ENCODE data around the gene SELENOM.

Gene SELENOM

GRCh38 chr22:31082606-31083376, 24.6 kb downstream of the SELENOM start:
- H3K23ac ChIP-seq (ENCODE audit: low read length in 2 of 2): peak overlapping the region in 1 of 2 experiments; percentile 75

GRCh38 chr22:31081963-31082605, 25.3 kb downstream of the SELENOM start:
- Histone ChIP-seq H3K4me2 (ENCODE audit: low read length, poor library complexity, severe bottlenecking) (peak overlapping the region; percentile 61), H4K91ac (ENCODE audit: low read length) (peak overlapping the region; percentile 41), H3K27me3 (ENCODE audit: control insufficient read depth in 1 of 2, insufficient read depth in 1 of 2, low read length in 2 of 2) (no peaks in the 10 kb centered on the region), H2BK5ac (ENCODE audit: low read depth, low read length, poor library complexity, severe bottlenecking) (no peak overlapping the region), H2BK15ac (ENCODE audit: low read depth, poor library complexity, severe bottlenecking) (no peak overlapping the region), H3K27ac (ENCODE audit: low read length, poor library complexity, severe bottlenecking) (peak overlapping the region; percentile 74), H2BK12ac (ENCODE audit: low read length in 2 of 2) (no peak overlapping the region), H2BK120ac (ENCODE audit: low read depth, low read length) (no peak overlapping the region), H3K18ac (ENCODE audit: low read depth in 1 of 2, low read length in 2 of 2) (peak overlapping the region in 1 of 2 experiments; percentile 58), H3K14ac (ENCODE audit: low read length in 2 of 2) (peak overlapping the region in 1 of 2 experiments; percentile 1), H3K9me3 (ENCODE audit: control insufficient read depth, low read length) (no peaks in the 10 kb centered on the region), H4K8ac (ENCODE audit: low read length) (peak overlapping the region; percentile 42), H3K23ac (ENCODE audit: low read length in 2 of 2) (peak overlapping the region in 1 of 2 experiments; percentile 2), H2AFZ (ENCODE audit: low read depth, low read length) (no peak overlapping the region), H3K4me3 (ENCODE audit: insufficient read depth in 1 of 2, low read depth in 1 of 2, low read length in 2 of 2) (peak overlapping the region; percentile 83 to 94), H3K79me1 (replicated peaks; ENCODE audit: low read length, poor library complexity, severe bottlenecking) (peaks cover 4% of the 10 kb centered on the region), H3K4ac (ENCODE audit: low read depth in 1 of 2, low read length in 2 of 2) (peak overlapping the region; percentile 8 to 43), H2AK5ac (ENCODE audit: low read length, severe bottlenecking) (peak overlapping the region; percentile 14), H3K9ac (ENCODE audit: low read length) (peak overlapping the region; percentile 95), H3K36me3 (ENCODE audit: control insufficient read depth in 1 of 2, insufficient read depth in 2 of 2, low read depth in 1 of 2, low read length in 2 of 2) (peaks cover 17 to 25% of the 10 kb centered on the region in 2 experiments), H3K4me1 (ENCODE audit: control insufficient read depth, insufficient read depth, low read depth, low read length) (peaks cover 48% of the 10 kb centered on the region)
- peak; percentile 46 for DNase-seq
- 75% methylated on average over 4 of the region's 6 CpGs for WGBS

More at GRCh38 chr22:31082606-31083376, 24.6 kb downstream of the SELENOM start:
- Histone ChIP-seq H3K27ac (ENCODE audit: low read length, poor library complexity, severe bottlenecking) (peak overlapping the region; percentile 74), H2AK5ac (ENCODE audit: low read length, severe bottlenecking) (peak overlapping the region; percentile 21), H3K18ac (ENCODE audit: low read depth in 1 of 2, low read length in 2 of 2) (peak overlapping the region in 1 of 2 experiments; percentile 40), H2BK15ac (ENCODE audit: low read depth, poor library complexity, severe bottlenecking) (no peak overlapping the region), H2BK120ac (ENCODE audit: low read depth, low read length) (no peak overlapping the region), H3K4ac (ENCODE audit: low read depth in 1 of 2, low read length in 2 of 2) (no peak overlapping the region), H2BK12ac (ENCODE audit: low read length in 2 of 2) (peak overlapping the region in 1 of 2 experiments; percentile 83), H3K14ac (ENCODE audit: low read length in 2 of 2) (no peak overlapping the region), H3K36me3 (ENCODE audit: control insufficient read depth in 1 of 2, insufficient read depth in 2 of 2, low read depth in 1 of 2, low read length in 2 of 2) (peaks cover 24 to 32% of the 10 kb centered on the region in 2 experiments), H3K9me3 (ENCODE audit: control insufficient read depth, low read length) (no peaks in the 10 kb centered on the region), H3K4me1 (ENCODE audit: control insufficient read depth, insufficient read depth, low read depth, low read length) (peaks cover 51% of the 10 kb centered on the region), H2AFZ (ENCODE audit: low read depth, low read length) (no peak overlapping the region), H4K91ac (ENCODE audit: low read length) (no peak overlapping the region), H3K9ac (ENCODE audit: low read length) (peak overlapping the region; percentile 95), H3K4me3 (ENCODE audit: insufficient read depth in 1 of 2, low read depth in 1 of 2, low read length in 2 of 2) (peak overlapping the region in 1 of 2 experiments; percentile 94), H4K8ac (ENCODE audit: low read length) (no peak overlapping the region), H2BK5ac (ENCODE audit: low read depth, low read length, poor library complexity, severe bottlenecking) (no peak overlapping the region), H3K4me2 (ENCODE audit: low read length, poor library complexity, severe bottlenecking) (peak overlapping the region; percentile 61), H3K27me3 (ENCODE audit: control insufficient read depth in 1 of 2, insufficient read depth in 1 of 2, low read length in 2 of 2) (no peaks in the 10 kb centered on the region), H3K79me1 (replicated peaks; ENCODE audit: low read length, poor library complexity, severe bottlenecking) (peaks cover 10% of the 10 kb centered on the region)
- DNase-seq: peak; percentile 73
- 82% methylated on average over 11 of the region's 11 CpGs for WGBS

GRCh38 chr22:31080848-31081649, 26.3 kb downstream of the SELENOM start, which contains the start of gene SMTN:
Gene SMTN, plus strand, starts transcription at chr22:31081318. Its CDS starts 1,941 bp downstream, at chr22:31083259.
- peak within 1 kb of the TSS; percentile 67 for H2AFZ ChIP-seq (ENCODE audit: low read depth, low read length)
- peak within 1 kb of the TSS in 1 of 2 experiments; percentile 93 for H3K14ac ChIP-seq (ENCODE audit: low read length in 2 of 2)
- peak within 1 kb of the TSS; percentile 43 to 76 for H3K4ac ChIP-seq (ENCODE audit: low read depth in 1 of 2, low read length in 2 of 2)
- H3K27me3 ChIP-seq (ENCODE audit: control insufficient read depth in 1 of 2, insufficient read depth in 1 of 2, low read length in 2 of 2): no peaks in the 10 kb centered on the region
- H3K4me3 ChIP-seq (ENCODE audit: insufficient read depth in 1 of 2, low read depth in 1 of 2, low read length in 2 of 2): peak within 1 kb of the TSS; percentile 83 to 94
- DNase-seq: peak; percentile 92
- H2BK15ac ChIP-seq (ENCODE audit: low read depth, poor library complexity, severe bottlenecking): peak within 1 kb of the TSS; percentile 89
- peak within 1 kb of the TSS in 1 of 2 experiments; percentile 7 for H2BK12ac ChIP-seq (ENCODE audit: low read length in 2 of 2)
- no peak within 1 kb of the TSS for H2BK120ac ChIP-seq (ENCODE audit: low read depth, low read length)
- peak within 1 kb of the TSS; percentile 74 for H3K27ac ChIP-seq (ENCODE audit: low read length, poor library complexity, severe bottlenecking)
- peaks cover 39% of the 10 kb centered on the region for H3K4me1 ChIP-seq (ENCODE audit: control insufficient read depth, insufficient read depth, low read depth, low read length)
- peak within 1 kb of the TSS; percentile 86 for H4K8ac ChIP-seq (ENCODE audit: low read length)
- no peak within 1 kb of the TSS for H3K23ac ChIP-seq (ENCODE audit: low read length in 2 of 2)
- H3K36me3 ChIP-seq (ENCODE audit: control insufficient read depth in 1 of 2, insufficient read depth in 2 of 2, low read depth in 1 of 2, low read length in 2 of 2): peaks cover 8 to 17% of the 10 kb centered on the region in 2 experiments
- peak within 1 kb of the TSS; percentile 84 to 97 for H3K18ac ChIP-seq (ENCODE audit: low read depth in 1 of 2, low read length in 2 of 2)
- peak within 1 kb of the TSS; percentile 76 for H4K91ac ChIP-seq (ENCODE audit: low read length)
- H3K9ac ChIP-seq (ENCODE audit: low read length): peak within 1 kb of the TSS; percentile 95
- peaks cover 2% of the 10 kb centered on the region for H3K79me1 ChIP-seq (replicated peaks; ENCODE audit: low read length, poor library complexity, severe bottlenecking)
- H2BK5ac ChIP-seq (ENCODE audit: low read depth, low read length, poor library complexity, severe bottlenecking): peak within 1 kb of the TSS; percentile 77
- H3K9me3 ChIP-seq (ENCODE audit: control insufficient read depth, low read length): no peaks in the 10 kb centered on the region
- peak within 1 kb of the TSS; percentile 14 for H2AK5ac ChIP-seq (ENCODE audit: low read length, severe bottlenecking)
- H3K4me2 ChIP-seq (ENCODE audit: low read length, poor library complexity, severe bottlenecking): peak within 1 kb of the TSS; percentile 81
- under 1% methylated on average over 56 of the region's 63 CpGs for WGBS

Data from mesenchymal stem cell (in vitro differentiated cells and primary cell).